Upper lobe of left lung (tissue), 6 donors: Measurements from ENCODE around the gene PSME4. TPM values are rescaled to one million over a fixed set of nuclear protein-coding genes. Genes with fewer than 3 reads are reported as not detected.
"Not testable (repeated sequence)": the region's sequence is repeated elsewhere in the genome, so short reads cannot be mapped to it uniquely, and the experiment has no call there.

Source experiments
- ATAC-seq, 2 donors: fragments of 200-7000 bp; cut with Tn5 transposase; one replicate each; pipeline ENCODE4 v1.9.1; 2022; ENCODE audit warnings: mild to moderate bottlenecking in 2 of 2, moderate library complexity in 2 of 2; ENCODE audit not compliant: low FRiP score in 2 of 2
- DNase-seq, 2 donors: peaks; one replicate each; pipeline ENCODE4 v3.0.0-alpha.2; 2019 to 2020
- H3K27ac ChIP-seq, 4 donors: fragments of 200-600 bp; sonication (generic); one replicate each; pipeline ENCODE4 v1.5.1; 2016 to 2019
- H3K27me3 ChIP-seq, 4 donors: fragments of 200-600 bp; sonication (generic); one replicate each; pipeline ENCODE4 v1.5.1; 2017 to 2019
- H3K36me3 ChIP-seq, 4 donors: fragments of 200-600 bp; sonication (generic); one replicate each; pipeline ENCODE4 v1.5.1; 2016 to 2019
- H3K4me1 ChIP-seq, 4 donors: fragments of 200-600 bp; sonication (generic); one replicate each; pipeline ENCODE4 v1.5.1; 2018 to 2019
- H3K4me3 ChIP-seq, 4 donors: fragments of 200-600 bp; sonication (generic); one replicate each; pipeline ENCODE4 v1.5.1; 2017 to 2019; ENCODE audit warnings: mild to moderate bottlenecking in 2 of 4, moderate library complexity in 1 of 4
- H3K9me3 ChIP-seq, 4 donors: fragments of 200-600 bp; sonication (generic); one replicate each; pipeline ENCODE4 v1.5.1; 2018 to 2019
- CTCF ChIP-seq, 6 experiments: fragments of 450-650 bp in 4 of 6; fragments of 200-600 bp in 2 of 6; sonication (generic) in 2 of 6; IDR thresholded peaks; one replicate each; pipeline ENCODE4 v1.5.1; 2016 to 2019; ENCODE audit warnings: antibody characterized with exemption in 6 of 6
- EP300 ChIP-seq, 4 donors: sonication (generic); formaldehyde crosslinking; IDR thresholded peaks; one replicate each; pipeline ENCODE4 v1.5.1; 2017; ENCODE audit warnings: antibody characterized with exemption in 4 of 4, control low read depth in 2 of 4
- POLR2A ChIP-seq, 4 donors: fragments of 450-650 bp; IDR thresholded peaks; one replicate each; pipeline ENCODE4 v1.5.1; 2016 to 2017; ENCODE audit warnings: antibody characterized with exemption in 4 of 4, mild to moderate bottlenecking in 2 of 4
- POLR2AphosphoS5 ChIP-seq, 2 donors: sonication (generic); formaldehyde crosslinking; IDR thresholded peaks; one replicate each; pipeline ENCODE4 v1.5.1; 2017; ENCODE audit warnings: antibody characterized with exemption in 2 of 2
- WGBS, 2 donors: methylation state at CpG; one replicate each; pipeline ENCODE4 v1.1.5; 2017 to 2018; 5-methylcytosine and 5-hydroxymethylcytosine counted together
- total RNA-seq, 6 donors: library from RNA; depleted of rRNA in 4 of 6; stranded (reverse); fragments of >200 nt in 4 of 6; gene quantifications; one replicate each; pipeline versions ENCODE4 v1.1.0 to v1.2.1, GENCODE V29; 2016 to 2021
- donor health status: DM: no; HTN: no; CAD: no; lungs with moderate emphysema.
- donor health status: DM: no; HTN: yes; CAD: no; lungs with severe emphysema.

PSME4 gene
- total RNA-seq, 6 donors from 2014 or later: 39.3 to 80.7 (median 65.1) TPM

- 35 to 37% methylated on average over 2 of the region's 2 CpGs for WGBS, 2 donors
- TF ChIP-seq CTCF (IDR thresholded peaks at IDR 0.05): no peak
- no peak for TF ChIP-seq POLR2AphosphoS5 (IDR thresholded peaks at IDR 0.05)
- no peak for TF ChIP-seq POLR2A (IDR thresholded peaks at IDR 0.05)
- no peak for TF ChIP-seq EP300 (IDR thresholded peaks at IDR 0.05)
- Histone ChIP-seq H3K9me3 (no peaks in the 10 kb centered on the region), H3K36me3 (no peaks in the 10 kb centered on the region), H3K27me3 (no peaks in the 10 kb centered on the region), H3K27ac (no peak overlapping the region), H3K4me3 (no peak overlapping the region), H3K4me1 (peaks cover 37 to 54% (median 42%) of the 10 kb centered on the region in 4 donors)
- ATAC-seq (no peak), DNase-seq (no peak)
Measured at GRCh38 chr2:53964257-53964952, 6.4 kb downstream of the PSME4 start.

- not testable (repeated sequence) for DNase-seq, H3K27me3 ChIP-seq, H3K9me3 ChIP-seq, H3K4me3 ChIP-seq, ATAC-seq, H3K36me3 ChIP-seq
- H3K27ac ChIP-seq: peak overlapping the region in 1 of 4 donors; percentile 25
- 49 to 51% methylated on average over 10 of the region's 10 CpGs for WGBS, 2 donors
- H3K4me1 ChIP-seq: peaks cover 21 to 37% (median 24%) of the 10 kb centered on the region in 4 donors
Measured at GRCh38 chr2:53961478-53962216, 9.1 kb downstream of the PSME4 start.

- Histone ChIP-seq H3K36me3 (no peaks in the 10 kb centered on the region), H3K4me3 (no peak overlapping the region), H3K4me1 (peaks cover 21 to 37% (median 24%) of the 10 kb centered on the region in 4 donors), H3K27me3 (no peaks in the 10 kb centered on the region), H3K27ac (no peak overlapping the region), H3K9me3 (no peaks in the 10 kb centered on the region)
- DNase-seq (no peak), ATAC-seq (no peak)
- no peak for TF ChIP-seq CTCF (IDR thresholded peaks at IDR 0.05)
- no peak for TF ChIP-seq EP300 (IDR thresholded peaks at IDR 0.05)
- no peak for TF ChIP-seq POLR2A (IDR thresholded peaks at IDR 0.05)
- no peak for TF ChIP-seq POLR2AphosphoS5 (IDR thresholded peaks at IDR 0.05)
- WGBS, 2 donors: 66 to 73% methylated on average over 4 of the region's 4 CpGs
Measured at GRCh38 chr2:53960476-53960875, 10.3 kb downstream of the PSME4 start.

- Histone ChIP-seq H3K27ac (no peak overlapping the region), H3K9me3 (no peaks in the 10 kb centered on the region), H3K27me3 (no peaks in the 10 kb centered on the region), H3K4me1 (peaks cover 11 to 32% (median 17%) of the 10 kb centered on the region in 4 donors), H3K36me3 (no peaks in the 10 kb centered on the region), H3K4me3 (no peak overlapping the region)
- ATAC-seq: no peak
- 90 to 94% methylated on average over 2 of the region's 2 CpGs for WGBS, 2 donors
- TF ChIP-seq POLR2A (IDR thresholded peaks at IDR 0.05): no peak
- TF ChIP-seq CTCF (IDR thresholded peaks at IDR 0.05): no peak
- TF ChIP-seq EP300 (IDR thresholded peaks at IDR 0.05): no peak
- no peak for TF ChIP-seq POLR2AphosphoS5 (IDR thresholded peaks at IDR 0.05)
- DNase-seq: no peak
Measured at GRCh38 chr2:53958443-53958842, 12.3 kb downstream of the PSME4 start.

GRCh38 chr2:53952519-53952918, 18.3 kb downstream of the PSME4 start:
- no peak for ATAC-seq
- Histone ChIP-seq H3K4me3 (no peak overlapping the region), H3K27ac (no peak overlapping the region), H3K36me3 (peaks cover 0 to 14% (median 1%) of the 10 kb centered on the region in 4 donors), H3K9me3 (no peaks in the 10 kb centered on the region), H3K27me3 (no peaks in the 10 kb centered on the region), H3K4me1 (peaks cover 0 to 8% (median 6%) of the 10 kb centered on the region in 4 donors)
- 98% methylated on average over 4 of the region's 4 CpGs for WGBS, 2 donors
- TF ChIP-seq EP300 (IDR thresholded peaks at IDR 0.05) (no peak), CTCF (IDR thresholded peaks at IDR 0.05) (no peak), POLR2A (IDR thresholded peaks at IDR 0.05) (no peak), POLR2AphosphoS5 (IDR thresholded peaks at IDR 0.05) (no peak)
- DNase-seq: no peak
